ENCODE measurements around the gene ELF1. TPM values are rescaled to one million over a fixed set of nuclear protein-coding genes. Genes with fewer than 3 reads are reported as not detected.

The ELF1 gene
- total and polyA plus RNA-seq, 3 experiments from 2014 or later: 76.8 to 139 (median 77.6) TPM

DNA sequence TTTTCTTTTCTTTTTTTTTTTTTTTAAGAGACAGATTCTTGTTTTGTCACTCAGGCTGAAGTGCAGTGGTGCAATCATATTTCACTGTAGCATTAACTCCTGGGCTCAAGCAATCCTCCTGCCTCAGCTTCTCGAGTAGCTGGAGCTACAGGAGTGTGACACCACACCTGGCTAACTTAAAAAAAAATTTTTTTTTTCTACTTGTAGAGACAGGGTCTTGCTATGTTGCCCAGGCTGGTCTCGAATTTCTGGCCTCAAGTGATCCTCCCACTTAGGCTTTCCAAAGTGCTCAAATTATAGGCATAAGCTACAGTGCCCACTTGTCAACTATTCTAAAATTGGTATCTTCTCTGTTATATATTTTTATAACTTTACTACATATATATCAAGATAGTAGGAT is 6.6 kb downstream of the ELF1 start:
- H3K4me3 ChIP-seq (ENCODE audit: low read length): no peak overlapping the region
- no peaks in the 10 kb centered on the region for H3K9me3 ChIP-seq (ENCODE audit: low read length)
- H3K27me3 ChIP-seq (ENCODE audit: insufficient read depth, low read length, poor library complexity, severe bottlenecking): no peaks in the 10 kb centered on the region
- peak overlapping the region in 3 of 7 donors; percentile 44 to 63 (median 54) for H3K4me3 Mint-ChIP-seq
- no peaks in the 10 kb centered on the region for H3K27me3 Mint-ChIP-seq
- no peak overlapping the region for H3K27ac ChIP-seq (ENCODE audit: low read depth, low read length)
- H3K4me1 Mint-ChIP-seq: peaks cover 63 to 90% (median 81%) of the 10 kb centered on the region in 3 donors
- H3K36me3 ChIP-seq (ENCODE audit: insufficient read depth, low read length): no peaks in the 10 kb centered on the region
- peak overlapping the region in 5 of 8 donors; percentile 26 to 62 (median 52) for H3K27ac Mint-ChIP-seq
- H3K4me1 ChIP-seq (ENCODE audit: insufficient read depth, low read length): peaks cover 59% of the 10 kb centered on the region
- DNase-seq: no peak
- peaks cover 0 to 41% (median 2%) of the 10 kb centered on the region in 3 donors for H3K36me3 Mint-ChIP-seq
- CTCF ChIA-PET: interaction anchor here (0.7 to 1.4 kb wide), 7 partner anchors 10 to 455 kb away, joined by 3 to 4 read pairs (median 3); no protein-coding TSS in a partner anchor
- no peaks in the 10 kb centered on the region for H3K9me3 Mint-ChIP-seq
- POLR2A ChIA-PET: no interaction called here

DNA sequence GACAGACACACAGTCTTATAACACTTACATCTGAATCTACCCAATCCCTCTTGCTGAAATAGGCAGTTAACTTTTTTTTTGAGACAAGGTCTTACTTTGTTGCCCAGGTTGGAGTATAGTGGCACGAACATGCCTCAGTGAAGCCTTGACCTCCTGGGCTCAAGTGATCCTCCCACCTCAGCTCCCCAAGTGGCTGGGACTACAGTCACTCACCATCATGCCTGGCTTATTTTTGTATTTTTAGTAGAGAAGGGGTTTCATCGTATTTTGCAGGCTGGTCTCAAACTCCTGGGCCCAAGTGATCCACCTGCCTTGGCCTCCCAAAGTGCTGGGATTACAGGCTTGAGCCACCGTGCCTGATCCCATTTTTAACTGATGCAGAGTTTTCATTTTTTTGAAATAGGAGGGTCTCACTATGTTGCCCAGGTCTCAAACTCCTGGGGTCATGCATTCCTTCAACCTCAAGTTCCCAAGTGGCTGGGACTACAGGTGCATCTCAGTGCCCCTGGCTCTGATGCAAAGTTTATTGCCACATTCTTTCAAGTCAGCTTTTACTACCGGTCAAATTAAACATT is 7.6 kb downstream of the ELF1 start:
- H3K9me3 ChIP-seq (ENCODE audit: low read length): no peaks in the 10 kb centered on the region
- Mint-ChIP-seq H3K9me3 (no peaks in the 10 kb centered on the region), H3K27ac (peak overlapping the region in 7 of 8 donors; percentile 32 to 88 (median 76)), H3K4me3 (peak overlapping the region; percentile 40 to 59 (median 44)), H3K27me3 (no peaks in the 10 kb centered on the region), H3K4me1 (peaks cover 69 to 90% (median 87%) of the 10 kb centered on the region in 3 donors), H3K36me3 (peaks cover 0 to 34% (median 2%) of the 10 kb centered on the region in 3 donors)
- H3K4me1 ChIP-seq (ENCODE audit: insufficient read depth, low read length): peaks cover 67% of the 10 kb centered on the region
- no peak overlapping the region for H3K27ac ChIP-seq (ENCODE audit: low read depth, low read length)
- DNase-seq: no peak
- no peak overlapping the region for H3K4me3 ChIP-seq (ENCODE audit: low read length)
- H3K36me3 ChIP-seq (ENCODE audit: insufficient read depth, low read length): no peaks in the 10 kb centered on the region
- POLR2A ChIA-PET: no interaction called here
- no peaks in the 10 kb centered on the region for H3K27me3 ChIP-seq (ENCODE audit: insufficient read depth, low read length, poor library complexity, severe bottlenecking)
- CTCF ChIA-PET: interaction anchor here (0.7 to 1.2 kb wide), 5 partner anchors 24 to 90 kb away, joined by 3 to 4 read pairs (median 3); no protein-coding TSS in a partner anchor

DNA sequence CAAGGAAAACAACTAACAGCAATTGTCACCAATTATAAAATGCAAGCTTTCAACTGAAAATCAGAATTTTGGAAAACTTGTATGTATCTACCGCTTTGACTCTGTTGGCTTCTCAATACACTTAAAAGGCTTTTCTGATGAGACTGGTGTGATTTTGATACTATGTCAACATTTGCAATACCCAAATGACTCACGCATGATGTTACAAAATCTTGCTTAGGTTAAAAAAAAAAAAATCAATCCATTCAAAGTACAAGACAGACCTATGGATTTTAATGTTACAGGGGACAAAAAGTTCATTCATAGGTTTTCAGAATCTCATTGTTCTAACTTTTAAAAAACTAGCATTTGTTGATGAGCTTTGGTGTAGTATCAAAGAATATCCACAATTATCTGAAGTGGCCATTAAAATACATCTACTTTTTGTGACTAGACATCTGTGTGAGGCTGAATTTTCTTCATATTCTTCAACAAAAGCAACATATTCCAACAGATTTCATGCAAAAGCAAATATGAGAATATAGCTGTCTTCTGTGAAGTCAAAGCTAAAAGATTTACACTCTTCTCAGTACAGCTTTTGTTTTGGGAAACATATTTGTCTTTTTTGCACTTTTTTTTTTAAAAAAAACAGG is 10.7 kb downstream of the ELF1 start:
- no peaks in the 10 kb centered on the region for H3K27me3 Mint-ChIP-seq
- DNase-seq: no peak
- no peak overlapping the region for H3K27ac ChIP-seq (ENCODE audit: low read depth, low read length)
- H3K4me3 Mint-ChIP-seq: peak overlapping the region; percentile 8 to 75 (median 35)
- H3K36me3 ChIP-seq (ENCODE audit: insufficient read depth, low read length): no peaks in the 10 kb centered on the region
- H3K27ac Mint-ChIP-seq: peak overlapping the region; percentile 38 to 83 (median 60)
- ChIA-PET POLR2A (interaction anchor here (1.2 to 2.0 kb wide), 2 partner anchors 11 to 53 kb away, joined by 3 to 7 read pairs; partner anchors contain the start of genes ELF1 and WBP4), CTCF (interaction anchor here (0.9 to 2.5 kb wide), 3 partner anchors 12 to 53 kb away, joined by 3 to 9 read pairs (median 5); partner anchors contain the start of gene WBP4)
- peaks cover 0 to 29% (median 2%) of the 10 kb centered on the region in 3 donors for H3K36me3 Mint-ChIP-seq
- peaks cover 73 to 90% (median 89%) of the 10 kb centered on the region in 3 donors for H3K4me1 Mint-ChIP-seq
- peak overlapping the region; percentile 29 for H3K4me3 ChIP-seq (ENCODE audit: low read length)
- no peaks in the 10 kb centered on the region for H3K27me3 ChIP-seq (ENCODE audit: insufficient read depth, low read length, poor library complexity, severe bottlenecking)
- H3K9me3 ChIP-seq (ENCODE audit: low read length): no peaks in the 10 kb centered on the region
- no peaks in the 10 kb centered on the region for H3K9me3 Mint-ChIP-seq
- H3K4me1 ChIP-seq (ENCODE audit: insufficient read depth, low read length): peaks cover 69% of the 10 kb centered on the region

DNA sequence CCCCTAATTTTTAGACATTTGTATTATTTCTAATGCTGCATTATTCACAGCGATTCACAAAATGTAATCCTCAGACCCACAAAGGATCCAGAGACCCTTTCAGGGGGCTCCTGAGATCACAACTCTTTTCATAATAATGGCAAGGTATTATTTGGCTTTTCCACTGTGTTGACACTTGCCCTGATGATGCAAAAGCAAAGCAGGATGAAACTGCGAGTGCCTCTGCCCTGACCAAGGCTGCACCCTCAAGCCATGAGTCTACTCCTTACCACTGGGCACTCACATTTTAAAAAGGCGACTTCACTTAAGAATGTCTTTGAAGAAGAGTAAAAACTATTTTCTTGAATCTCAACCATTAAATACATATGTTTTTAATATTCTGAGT is 11.4 kb downstream of the ELF1 start:
- Histone ChIP-seq H3K4me3 (ENCODE audit: low read length) (peak overlapping the region; percentile 29), H3K36me3 (ENCODE audit: insufficient read depth, low read length) (no peaks in the 10 kb centered on the region), H3K4me1 (ENCODE audit: insufficient read depth, low read length) (peaks cover 75% of the 10 kb centered on the region), H3K9me3 (ENCODE audit: low read length) (no peaks in the 10 kb centered on the region), H3K27me3 (ENCODE audit: insufficient read depth, low read length, poor library complexity, severe bottlenecking) (no peaks in the 10 kb centered on the region), H3K27ac (ENCODE audit: low read depth, low read length) (no peak overlapping the region)
- CTCF ChIA-PET: interaction anchor here (1.1 to 2.5 kb wide), 3 partner anchors 11 to 33 kb away, joined by 3 to 9 read pairs (median 5); partner anchors contain the start of gene ELF1
- Mint-ChIP-seq H3K4me3 (peak overlapping the region; percentile 5 to 80 (median 69)), H3K36me3 (peaks cover 0 to 23% (median 2%) of the 10 kb centered on the region in 3 donors), H3K9me3 (no peaks in the 10 kb centered on the region), H3K4me1 (peaks cover 73 to 90% (median 89%) of the 10 kb centered on the region in 3 donors), H3K27ac (peak overlapping the region in 7 of 8 donors; percentile 29 to 90 (median 73)), H3K27me3 (no peaks in the 10 kb centered on the region)
- POLR2A ChIA-PET: interaction anchor here (0.6 to 2.0 kb wide), 3 partner anchors 9 to 23 kb away, joined by 3 to 7 read pairs (median 4); partner anchors contain the start of gene ELF1
- no peak for DNase-seq

DNA sequence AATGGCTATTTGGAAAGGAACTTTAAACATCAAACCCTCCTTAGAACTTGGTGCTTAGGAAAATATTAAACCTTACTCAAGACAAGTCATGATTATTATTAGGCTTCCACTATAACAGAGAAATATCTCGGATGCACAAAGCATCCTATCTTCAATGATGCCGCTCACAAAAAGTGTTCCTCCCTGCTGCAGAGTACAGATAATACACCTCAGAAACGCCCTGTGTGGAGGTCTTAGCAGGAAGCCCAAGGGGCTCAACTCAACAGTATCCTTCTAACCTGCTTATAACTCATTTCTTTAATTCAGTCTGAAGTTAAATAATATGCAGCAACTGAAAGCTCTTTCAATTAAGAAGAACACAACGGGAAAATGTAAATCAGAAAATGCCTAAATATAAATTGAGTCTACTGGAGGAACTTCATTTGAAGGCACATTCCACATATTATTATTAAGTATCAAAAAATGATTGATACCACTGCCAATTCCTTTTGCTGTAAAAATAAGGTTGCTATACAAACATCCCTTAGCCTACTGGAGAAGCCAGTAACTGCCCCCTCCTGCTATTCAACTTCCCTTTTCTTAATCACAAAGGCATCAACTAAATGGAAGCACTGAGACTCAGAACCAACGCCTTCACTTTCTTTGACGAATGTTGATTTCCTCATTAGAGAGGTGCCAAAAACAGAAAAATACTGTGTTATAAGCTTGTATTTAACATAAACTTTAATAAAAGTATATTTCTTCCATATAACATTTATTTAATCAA is 12.0 kb downstream of the ELF1 start:
- POLR2A ChIA-PET: interaction anchor here (0.6 to 2.0 kb wide), 3 partner anchors 9 to 22 kb away, joined by 3 to 7 read pairs (median 4); partner anchors contain the start of gene ELF1
- peaks cover 74% of the 10 kb centered on the region for H3K4me1 ChIP-seq (ENCODE audit: insufficient read depth, low read length)
- no peaks in the 10 kb centered on the region for H3K36me3 ChIP-seq (ENCODE audit: insufficient read depth, low read length)
- Mint-ChIP-seq H3K27ac (peak overlapping the region; percentile 26 to 90 (median 66)), H3K4me3 (peak overlapping the region; percentile 5 to 82 (median 74)), H3K36me3 (peaks cover 0 to 18% (median 2%) of the 10 kb centered on the region in 3 donors), H3K4me1 (peaks cover 75 to 90% (median 89%) of the 10 kb centered on the region in 3 donors), H3K9me3 (no peaks in the 10 kb centered on the region), H3K27me3 (no peaks in the 10 kb centered on the region)
- no peaks in the 10 kb centered on the region for H3K27me3 ChIP-seq (ENCODE audit: insufficient read depth, low read length, poor library complexity, severe bottlenecking)
- CTCF ChIA-PET: interaction anchor here (1.1 to 2.5 kb wide), 2 partner anchors 12 to 13 kb away, joined by 3 to 5 read pairs; partner anchors contain the start of gene ELF1
- H3K4me3 ChIP-seq (ENCODE audit: low read length): peak overlapping the region; percentile 7
- DNase-seq: no peak
- no peaks in the 10 kb centered on the region for H3K9me3 ChIP-seq (ENCODE audit: low read length)
- no peak overlapping the region for H3K27ac ChIP-seq (ENCODE audit: low read depth, low read length)

DNA sequence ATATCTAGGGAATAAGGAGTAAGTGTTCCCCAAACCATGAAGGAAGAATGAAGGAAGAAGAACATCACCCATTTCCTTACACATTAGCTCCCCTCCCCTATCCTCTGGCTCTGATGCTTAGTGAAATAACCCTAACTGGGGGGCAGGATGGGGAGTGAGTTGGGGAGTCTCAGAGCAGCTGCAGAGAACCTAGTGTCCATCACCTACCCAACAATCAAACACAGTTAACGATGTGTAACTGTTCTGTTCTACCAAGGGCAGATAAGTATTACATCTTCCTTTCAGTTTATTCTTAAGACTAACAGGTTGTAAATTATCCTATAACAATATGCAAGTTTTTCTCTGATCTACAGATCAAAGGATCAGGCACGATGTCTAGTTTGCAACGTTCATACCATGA is 12.8 kb downstream of the ELF1 start:
- H3K27me3 Mint-ChIP-seq: no peaks in the 10 kb centered on the region
- ChIA-PET POLR2A (interaction anchor here (0.6 to 1.2 kb wide), 2 partner anchors 10 to 12 kb away, joined by 4 read pairs; no protein-coding TSS in a partner anchor), CTCF (interaction anchor here (1.1 to 1.2 kb wide), 2 partner anchors 12 to 32 kb away, joined by 4 to 6 read pairs; partner anchors contain the start of gene ELF1)
- no peaks in the 10 kb centered on the region for H3K27me3 ChIP-seq (ENCODE audit: insufficient read depth, low read length, poor library complexity, severe bottlenecking)
- peaks cover 74% of the 10 kb centered on the region for H3K4me1 ChIP-seq (ENCODE audit: insufficient read depth, low read length)
- H3K36me3 ChIP-seq (ENCODE audit: insufficient read depth, low read length): no peaks in the 10 kb centered on the region
- H3K9me3 Mint-ChIP-seq: no peaks in the 10 kb centered on the region
- no peak overlapping the region for H3K27ac ChIP-seq (ENCODE audit: low read depth, low read length)
- H3K4me3 ChIP-seq (ENCODE audit: low read length): peak overlapping the region; percentile 24
- H3K36me3 Mint-ChIP-seq: peaks cover 0 to 12% (median 2%) of the 10 kb centered on the region in 3 donors
- H3K9me3 ChIP-seq (ENCODE audit: low read length): no peaks in the 10 kb centered on the region
- peak overlapping the region; percentile 74 to 96 (median 91) for H3K27ac Mint-ChIP-seq
- peaks cover 77 to 90% (median 89%) of the 10 kb centered on the region in 3 donors for H3K4me1 Mint-ChIP-seq
- peak overlapping the region; percentile 49 to 78 (median 64) for H3K4me3 Mint-ChIP-seq
- no peak for DNase-seq

DNA sequence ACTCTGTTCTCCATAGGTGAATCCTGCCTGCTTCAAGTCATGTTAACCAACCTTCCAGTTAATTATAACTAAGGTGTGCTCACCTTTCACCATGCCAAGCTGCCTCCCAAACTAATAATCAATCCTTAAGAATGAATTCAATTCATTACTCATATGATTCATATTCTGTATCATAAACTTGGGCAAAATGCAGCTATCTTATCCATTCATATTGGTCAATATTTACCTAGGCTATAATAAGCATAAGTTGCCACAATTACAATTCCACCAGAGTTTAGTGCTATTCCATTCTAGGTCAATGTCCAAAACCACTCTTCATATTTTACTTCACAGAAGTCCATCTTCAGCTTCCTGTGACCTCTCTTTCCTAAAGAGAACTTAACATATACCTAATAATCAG is 13.4 kb downstream of the ELF1 start:
- Mint-ChIP-seq H3K4me1 (peaks cover 76 to 89% (median 88%) of the 10 kb centered on the region in 3 donors), H3K27ac (peak overlapping the region; percentile 67 to 96 (median 85)), H3K27me3 (no peaks in the 10 kb centered on the region), H3K4me3 (peak overlapping the region; percentile 49 to 78 (median 76)), H3K9me3 (no peaks in the 10 kb centered on the region), H3K36me3 (peaks cover 0 to 9% (median 2%) of the 10 kb centered on the region in 3 donors)
- peak overlapping the region; percentile 24 for H3K4me3 ChIP-seq (ENCODE audit: low read length)
- POLR2A ChIA-PET: interaction anchor here (0.6 to 1.5 kb wide), 3 partner anchors 11 to 19 kb away, joined by 4 to 5 read pairs (median 4); no protein-coding TSS in a partner anchor
- no peak overlapping the region for H3K27ac ChIP-seq (ENCODE audit: low read depth, low read length)
- CTCF ChIA-PET: interaction anchor here (1.1 to 1.2 kb wide), 2 partner anchors 13 to 31 kb away, joined by 4 to 6 read pairs; partner anchors contain the start of gene ELF1
- H3K9me3 ChIP-seq (ENCODE audit: low read length): no peaks in the 10 kb centered on the region
- no peaks in the 10 kb centered on the region for H3K36me3 ChIP-seq (ENCODE audit: insufficient read depth, low read length)
- no peaks in the 10 kb centered on the region for H3K27me3 ChIP-seq (ENCODE audit: insufficient read depth, low read length, poor library complexity, severe bottlenecking)
- H3K4me1 ChIP-seq (ENCODE audit: insufficient read depth, low read length): peaks cover 73% of the 10 kb centered on the region
- DNase-seq: no peak
